Measurements from ENCODE around the gene NFYC. TPM values are rescaled to one million over a fixed set of nuclear protein-coding genes. Genes with fewer than 3 reads are reported as not detected.

NFYC gene
- total RNA-seq, 1 donor, result 24.2 TPM

- H3K4me3 ChIP-seq (ENCODE audit: insufficient read depth, low read length), result no peak overlapping the region
- H3K79me2 ChIP-seq (ENCODE audit: insufficient read depth, low read length), result peaks cover 3% of the 10 kb centered on the region
- H3K27ac ChIP-seq (ENCODE audit: low read depth, low read length), result peak overlapping the region; percentile 19
- H3K9me3 ChIP-seq (ENCODE audit: low read depth, low read length), result no peaks in the 10 kb centered on the region
- H3K4me2 ChIP-seq (ENCODE audit: insufficient read depth, low read length), result no peak overlapping the region
- H2AFZ ChIP-seq (ENCODE audit: low read length), result no peak overlapping the region
- peaks cover 14% of the 10 kb centered on the region for H3K4me1 ChIP-seq (ENCODE audit: insufficient read depth, low read length)
- H3K27me3 ChIP-seq (ENCODE audit: insufficient read depth, low read length), result no peaks in the 10 kb centered on the region
- peak; percentile 82 for DNase-seq (ENCODE audit: insufficient read length, low spot score, missing footprints)
- H3K36me3 ChIP-seq (ENCODE audit: insufficient read depth, low read length), result peaks cover 44% of the 10 kb centered on the region
- H4K20me1 ChIP-seq (ENCODE audit: insufficient read depth, low read length), result peaks cover 4% of the 10 kb centered on the region
- no peak for TF ChIP-seq CTCF (IDR thresholded peaks at IDR 0.05; ENCODE audit: extremely low read depth, low read depth, low read length)
Measured at GRCh38 chr1:40760984-40761383, 69.5 kb downstream of the NFYC start.

- no peak overlapping the region for H3K4me3 ChIP-seq (ENCODE audit: insufficient read depth, low read length)
- peaks cover 3% of the 10 kb centered on the region for H3K79me2 ChIP-seq (ENCODE audit: insufficient read depth, low read length)
- no peak overlapping the region for H3K27ac ChIP-seq (ENCODE audit: low read depth, low read length)
- TF ChIP-seq CTCF (IDR thresholded peaks at IDR 0.05; ENCODE audit: extremely low read depth, low read depth, low read length), result no peak
- no peak overlapping the region for H2AFZ ChIP-seq (ENCODE audit: low read length)
- peaks cover 4% of the 10 kb centered on the region for H4K20me1 ChIP-seq (ENCODE audit: insufficient read depth, low read length)
- H3K4me2 ChIP-seq (ENCODE audit: insufficient read depth, low read length), result no peak overlapping the region
- H3K4me1 ChIP-seq (ENCODE audit: insufficient read depth, low read length), result peaks cover 14% of the 10 kb centered on the region
- no peak for DNase-seq (ENCODE audit: insufficient read length, low spot score, missing footprints)
- peaks cover 43% of the 10 kb centered on the region for H3K36me3 ChIP-seq (ENCODE audit: insufficient read depth, low read length)
- H3K9me3 ChIP-seq (ENCODE audit: low read depth, low read length), result no peaks in the 10 kb centered on the region
- H3K27me3 ChIP-seq (ENCODE audit: insufficient read depth, low read length), result no peaks in the 10 kb centered on the region
Measured at GRCh38 chr1:40762144-40762923, 70.8 kb downstream of the NFYC start.

- Histone ChIP-seq H4K20me1 (ENCODE audit: insufficient read depth, low read length) (peaks cover 4% of the 10 kb centered on the region), H3K79me2 (ENCODE audit: insufficient read depth, low read length) (peaks cover 3% of the 10 kb centered on the region), H3K4me3 (ENCODE audit: insufficient read depth, low read length) (no peak overlapping the region), H3K27me3 (ENCODE audit: insufficient read depth, low read length) (no peaks in the 10 kb centered on the region), H2AFZ (ENCODE audit: low read length) (no peak overlapping the region), H3K4me1 (ENCODE audit: insufficient read depth, low read length) (peaks cover 14% of the 10 kb centered on the region), H3K27ac (ENCODE audit: low read depth, low read length) (no peak overlapping the region), H3K4me2 (ENCODE audit: insufficient read depth, low read length) (no peak overlapping the region), H3K36me3 (ENCODE audit: insufficient read depth, low read length) (peaks cover 38% of the 10 kb centered on the region), H3K9me3 (ENCODE audit: low read depth, low read length) (no peaks in the 10 kb centered on the region)
- DNase-seq (ENCODE audit: insufficient read length, low spot score, missing footprints), result peak; percentile 80
- TF ChIP-seq CTCF (IDR thresholded peaks at IDR 0.05; ENCODE audit: extremely low read depth, low read depth, low read length), result no peak
Measured at GRCh38 chr1:40763742-40764532, 72.4 kb downstream of the NFYC start.

GRCh38 chr1:40764981-40765380 lies 73.5 kb downstream of the NFYC start:
- H3K4me3 ChIP-seq (ENCODE audit: insufficient read depth, low read length), result no peak overlapping the region
- no peak overlapping the region for H3K4me2 ChIP-seq (ENCODE audit: insufficient read depth, low read length)
- no peak for DNase-seq (ENCODE audit: insufficient read length, low spot score, missing footprints)
- peaks cover 14% of the 10 kb centered on the region for H3K4me1 ChIP-seq (ENCODE audit: insufficient read depth, low read length)
- no peak overlapping the region for H2AFZ ChIP-seq (ENCODE audit: low read length)
- H4K20me1 ChIP-seq (ENCODE audit: insufficient read depth, low read length), result peaks cover 4% of the 10 kb centered on the region
- no peak for TF ChIP-seq CTCF (IDR thresholded peaks at IDR 0.05; ENCODE audit: extremely low read depth, low read depth, low read length)
- H3K27ac ChIP-seq (ENCODE audit: low read depth, low read length), result no peak overlapping the region
- H3K27me3 ChIP-seq (ENCODE audit: insufficient read depth, low read length), result no peaks in the 10 kb centered on the region
- H3K9me3 ChIP-seq (ENCODE audit: low read depth, low read length), result no peaks in the 10 kb centered on the region
- peaks cover 3% of the 10 kb centered on the region for H3K79me2 ChIP-seq (ENCODE audit: insufficient read depth, low read length)
- peaks cover 38% of the 10 kb centered on the region for H3K36me3 ChIP-seq (ENCODE audit: insufficient read depth, low read length)
